ENCODE results near the gene LGALS13.
"Not testable (repeated sequence)": the region's sequence is repeated elsewhere in the genome, so short reads cannot be mapped to it uniquely, and the experiment has no call there.

The LGALS13 gene

DNA sequence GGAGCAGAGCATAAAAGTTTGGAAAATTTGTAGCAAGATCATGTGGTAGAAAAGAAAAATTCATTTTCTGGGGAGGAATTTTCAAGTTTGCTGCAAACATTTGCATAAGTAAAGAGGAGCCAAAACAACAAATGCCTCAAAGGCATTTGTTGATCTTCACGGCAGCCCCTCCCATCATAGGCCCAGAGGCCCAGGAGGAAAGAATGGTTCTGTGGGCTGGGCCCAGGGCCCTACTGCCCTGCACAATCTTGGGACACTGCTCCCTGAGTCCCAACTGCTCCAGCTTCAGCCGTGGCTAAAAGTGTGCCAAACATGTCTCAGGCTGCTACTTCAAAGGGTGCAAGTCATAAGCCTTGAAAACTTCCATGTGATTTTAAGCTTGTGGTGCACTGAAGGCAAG lies 11.3 kb downstream of the LGALS13 start:
- in situ Hi-C loops (cut with MboI; ENCODE audit: low sequenced_read_pairs) = no loop called here

DNA sequence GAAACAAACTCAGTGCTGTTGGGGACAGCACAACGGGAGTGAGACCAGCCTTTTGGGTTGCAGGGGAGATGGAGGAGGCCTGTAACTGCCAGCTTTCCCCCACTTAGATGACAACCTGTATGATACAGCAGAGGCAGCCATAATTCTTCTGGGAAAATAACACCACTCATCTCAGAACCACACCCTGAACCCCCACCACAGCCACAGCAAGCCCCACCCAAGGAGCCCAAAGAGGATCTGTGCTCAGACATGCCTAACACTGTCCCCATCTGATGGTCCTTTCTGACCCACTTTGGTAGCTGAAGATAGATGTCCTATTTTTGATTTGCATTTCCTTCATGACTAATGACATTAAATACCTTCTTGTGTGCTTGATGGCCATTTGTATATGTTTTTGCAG lies 15.4 kb downstream of the LGALS13 start:
- in situ Hi-C loops (cut with MboI; ENCODE audit: low sequenced_read_pairs) = no loop called here

DNA sequence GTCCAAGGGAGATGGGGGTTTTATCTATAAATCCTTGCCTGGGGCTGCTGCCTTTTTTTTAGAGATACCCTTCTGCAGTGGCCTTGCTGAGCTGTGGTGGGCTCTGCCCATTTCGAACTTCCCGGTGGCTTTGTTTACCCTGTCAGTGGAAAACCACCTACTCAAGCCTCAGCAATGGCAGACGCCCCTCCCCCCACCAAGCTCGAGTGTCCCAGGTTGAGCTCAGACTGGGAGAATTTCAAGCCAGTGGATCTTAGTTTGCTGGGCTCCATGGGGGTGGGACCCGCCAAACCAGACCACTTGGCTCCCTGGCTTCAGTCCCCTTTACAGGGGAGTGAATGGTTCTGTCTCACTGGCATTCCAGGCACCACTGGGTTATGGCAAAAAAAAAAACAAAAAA lies 21.6 kb downstream of the LGALS13 start:
- in situ Hi-C loops (cut with MboI; ENCODE audit: low sequenced_read_pairs) = no loop called here

DNA sequence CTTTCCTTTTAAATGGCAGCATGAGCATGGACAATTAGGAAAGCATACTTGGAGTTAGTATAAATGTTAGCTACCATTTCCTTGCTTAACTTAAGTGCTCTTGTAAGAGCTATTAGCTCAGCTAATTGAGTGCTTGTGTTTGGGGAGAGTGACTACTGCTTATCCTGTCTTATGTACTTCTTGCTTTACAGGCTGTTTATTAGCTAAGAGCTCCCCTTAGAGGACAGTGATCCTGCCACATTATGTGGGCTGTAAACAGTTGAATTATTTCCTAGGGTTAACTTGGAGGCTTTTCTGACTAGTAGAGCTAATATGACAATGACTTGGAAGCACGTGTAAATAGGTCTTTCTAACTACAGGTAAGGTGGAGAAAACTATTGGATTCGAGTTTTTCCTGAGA lies 25.3 kb downstream of the LGALS13 start:
- in situ Hi-C loops (cut with MboI; ENCODE audit: low sequenced_read_pairs) = not testable (repeated sequence)

- in situ Hi-C loops (cut with MboI; ENCODE audit: low sequenced_read_pairs) = no loop called here
These were observed 28.9 kb downstream of the LGALS13 start for GRCh38 chr19:39631178-39631577.

GRCh38 chr19:39631626-39632025 lies 29.3 kb downstream of the LGALS13 start:
- in situ Hi-C loops (cut with MboI; ENCODE audit: low sequenced_read_pairs) = no loop called here

DNA sequence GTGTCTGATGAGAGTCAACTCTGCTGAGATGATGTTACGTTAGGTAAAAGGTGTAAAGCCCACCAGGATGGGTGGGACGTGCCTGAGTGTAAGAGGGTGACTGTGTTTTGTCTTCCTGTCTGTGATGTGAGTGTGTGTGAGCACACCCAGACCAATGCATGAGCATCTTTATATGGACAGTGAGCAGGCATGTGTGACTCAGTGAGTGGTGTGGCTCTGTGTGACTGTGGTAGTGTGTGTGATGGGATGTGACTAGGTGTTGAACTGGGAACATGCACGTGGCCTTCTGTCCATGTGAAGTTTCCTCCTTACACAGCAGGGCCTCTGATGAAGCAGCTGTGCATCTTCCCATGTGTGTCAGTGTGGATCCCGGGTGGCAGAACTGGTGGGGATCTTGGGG lies 35.6 kb downstream of the LGALS13 start:
- in situ Hi-C loops (cut with MboI; ENCODE audit: low sequenced_read_pairs) = no loop called here

- in situ Hi-C loops (cut with MboI; ENCODE audit: low sequenced_read_pairs) = no loop called here
These were observed 39.4 kb downstream of the LGALS13 start for GRCh38 chr19:39641773-39642172.

GRCh38 chr19:39643591-39643990 lies 41.3 kb downstream of the LGALS13 start:
- in situ Hi-C loops (cut with MboI; ENCODE audit: low sequenced_read_pairs) = no loop called here

DNA sequence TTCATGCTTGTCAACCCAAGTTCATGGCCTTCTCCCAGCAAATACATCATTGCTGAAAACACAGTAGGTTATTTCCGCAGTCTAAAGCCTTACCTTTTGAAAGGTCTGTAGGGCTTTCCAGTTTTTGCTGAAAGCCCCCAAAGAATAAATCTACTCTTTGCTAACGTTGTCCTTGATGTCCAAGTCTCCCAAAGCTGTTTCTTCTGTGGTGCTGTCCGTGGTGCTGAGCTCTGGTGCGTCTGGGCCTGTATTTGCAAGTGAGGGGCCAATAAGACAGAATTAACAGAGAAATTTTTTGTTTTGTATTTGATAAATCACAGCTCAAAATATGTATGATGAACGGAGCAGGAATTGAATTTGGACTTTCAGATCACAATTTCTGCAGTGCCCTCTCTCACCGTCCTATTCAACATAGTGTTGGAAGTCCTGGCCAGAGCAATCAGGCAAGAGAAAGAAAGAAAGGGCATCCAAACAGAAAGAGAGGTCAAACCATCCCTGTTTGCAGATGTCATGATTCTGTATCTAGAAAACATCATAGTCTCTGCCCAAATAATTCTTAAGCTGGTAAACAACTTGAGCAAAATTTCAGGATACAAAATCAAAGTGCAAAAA lies 43.6 kb downstream of the LGALS13 start:
- in situ Hi-C loops (cut with MboI; ENCODE audit: low sequenced_read_pairs) = no loop called here

DNA sequence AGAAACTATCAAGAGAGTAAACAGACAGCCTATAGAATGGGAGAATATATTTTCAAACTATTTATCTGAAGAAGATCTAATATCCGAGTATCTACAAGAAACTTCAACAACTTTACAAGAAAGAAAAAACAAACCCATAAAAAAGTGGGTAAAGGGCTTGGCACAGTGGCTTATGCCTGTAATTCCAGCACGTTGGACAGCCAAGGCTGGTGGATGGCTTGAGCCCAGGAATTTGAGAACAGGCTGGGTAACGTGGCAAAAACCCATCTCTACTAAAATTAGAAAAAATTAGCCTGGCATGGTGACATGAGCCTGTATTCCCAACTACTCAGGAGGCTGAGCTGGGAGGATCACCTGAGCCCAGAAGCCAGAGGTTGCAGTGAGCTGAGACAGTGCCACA lies 45.6 kb downstream of the LGALS13 start:
- in situ Hi-C loops (cut with MboI; ENCODE audit: low sequenced_read_pairs) = no loop called here

DNA sequence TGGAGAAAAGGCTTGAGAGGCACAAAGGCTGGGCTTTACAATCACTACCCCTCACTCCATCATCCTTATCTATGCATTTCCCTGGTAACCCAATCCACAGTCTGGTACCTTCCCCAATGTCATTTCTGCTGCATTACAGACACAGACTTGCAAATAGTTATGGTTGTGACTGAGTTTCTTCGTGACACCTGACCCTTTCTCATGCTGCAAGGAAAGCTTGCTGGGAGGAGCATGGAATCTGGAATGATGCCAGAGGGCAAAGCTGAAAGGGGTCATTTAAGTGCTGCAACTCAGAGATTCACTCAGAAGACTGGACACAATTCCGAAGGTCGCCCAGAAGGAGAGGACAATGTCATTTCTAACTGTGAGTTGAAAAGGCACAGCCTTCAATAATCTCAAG lies 53.3 kb downstream of the LGALS13 start, which contains the start of gene LGALS16:
Gene LGALS16 (plus strand): TSS at position 301 of the 400 bp plus-strand sequence. CDS start 49 bp downstream, at position 350.
- in situ Hi-C loops (cut with MboI; ENCODE audit: low sequenced_read_pairs) = no loop called here
